ENCODE measurements around the gene SV2B. TPM values are rescaled to one million over a fixed set of nuclear protein-coding genes. Genes with fewer than 3 reads are reported as not detected.

SV2B gene
- total and polyA plus RNA-seq, 2 donors from 2014 or later = 0.17 to 3.9 TPM

DNA sequence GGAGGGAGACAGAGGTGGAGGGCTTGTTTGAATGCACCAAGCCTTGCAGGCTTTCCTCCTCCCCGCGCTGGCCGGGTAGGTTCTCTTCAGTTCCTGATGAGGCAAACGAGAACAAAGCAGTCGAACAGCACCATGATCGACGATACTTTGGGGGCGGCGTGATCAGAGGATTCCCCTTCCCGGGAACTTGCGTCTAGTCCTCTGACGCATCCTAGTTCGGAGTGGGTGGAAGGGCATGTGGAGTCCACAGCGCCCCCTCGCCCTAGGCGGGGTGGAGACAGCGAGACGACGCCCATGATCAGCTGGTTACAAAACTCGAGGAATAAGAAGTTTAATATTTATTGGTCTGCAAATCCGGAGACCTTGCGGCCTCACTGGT, 452 bp upstream of the SV2B start:
- TF ChIP-seq CTCF (IDR thresholded peaks at IDR 0.05; ENCODE audit: borderline replicate concordance, extremely low read depth, insufficient read depth) = no peak
- no peak overlapping the region for H3K27ac ChIP-seq (ENCODE audit: low read depth in 2 of 2, low read length in 2 of 2)
- intact Hi-C loops (cut with DNase I) = no loop called here
- H3K9ac ChIP-seq (ENCODE audit: low read length in 3 of 3) = no peak overlapping the region
- H3K4me1 ChIP-seq (ENCODE audit: control insufficient read depth in 2 of 3, insufficient read depth in 2 of 3, low read depth in 1 of 3, low read length in 3 of 3) = peaks cover 0 to 3% (median 0%) of the 10 kb centered on the region in 3 donors
- peaks cover 26% of the 10 kb centered on the region for H3K27me3 ChIP-seq (ENCODE audit: control insufficient read depth, insufficient read depth, low read length)
- FAIRE-seq (no peak), DNase-seq (peak in 2 of 5 donors; percentile 35 to 43)
- peaks cover 0 to 3% (median 0%) of the 10 kb centered on the region in 3 donors for H3K9me3 ChIP-seq (ENCODE audit: control insufficient read depth in 2 of 3, insufficient read depth in 1 of 3, low read length in 3 of 3)
- H3K36me3 ChIP-seq (ENCODE audit: control insufficient read depth in 2 of 3, insufficient read depth in 3 of 3, low read length in 3 of 3) = no peaks in the 10 kb centered on the region
- peak overlapping the region in 1 of 3 donors; percentile 37 for H3K4me3 ChIP-seq (ENCODE audit: low read length in 3 of 3)

GRCh38 chr15:91100814-91101607, 954 bp downstream of the SV2B start:
- H3K9ac ChIP-seq (ENCODE audit: low read length in 3 of 3) = peak overlapping the region in 1 of 3 donors; percentile 1
- FAIRE-seq (no peak), DNase-seq (peak in 3 of 5 donors; percentile 11 to 42 (median 18))
- peak overlapping the region; percentile 14 to 28 (median 24) for H3K4me3 ChIP-seq (ENCODE audit: low read length in 3 of 3)
- no peak overlapping the region for H3K27ac ChIP-seq (ENCODE audit: low read depth in 2 of 2, low read length in 2 of 2)
- no peak for TF ChIP-seq CTCF (IDR thresholded peaks at IDR 0.05; ENCODE audit: borderline replicate concordance, extremely low read depth, insufficient read depth)
- H3K27me3 ChIP-seq (ENCODE audit: control insufficient read depth, insufficient read depth, low read length) = peaks cover 26% of the 10 kb centered on the region
- H3K36me3 ChIP-seq (ENCODE audit: control insufficient read depth in 2 of 3, insufficient read depth in 3 of 3, low read length in 3 of 3) = no peaks in the 10 kb centered on the region
- intact Hi-C loops (cut with DNase I) = no loop called here
- peaks cover 0 to 3% (median 0%) of the 10 kb centered on the region in 3 donors for H3K4me1 ChIP-seq (ENCODE audit: control insufficient read depth in 2 of 3, insufficient read depth in 2 of 3, low read depth in 1 of 3, low read length in 3 of 3)
- H3K9me3 ChIP-seq (ENCODE audit: control insufficient read depth in 2 of 3, insufficient read depth in 1 of 3, low read length in 3 of 3) = no peaks in the 10 kb centered on the region

DNA sequence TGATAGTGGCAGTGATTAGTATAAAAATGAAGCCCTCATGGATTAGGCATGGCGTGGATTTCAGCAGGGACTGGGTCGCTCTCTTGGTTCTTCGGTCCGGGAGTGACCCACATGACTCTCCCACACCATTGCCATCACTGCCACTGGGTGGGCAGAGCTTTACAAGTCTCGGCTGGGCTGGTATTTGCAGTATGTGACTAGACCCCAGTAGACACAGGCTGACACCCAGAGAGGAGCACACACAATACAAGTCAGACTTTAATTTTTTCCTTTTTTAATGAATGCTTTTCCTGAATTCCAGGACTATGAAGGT, 1.5 kb downstream of the SV2B start:
- no peak for TF ChIP-seq CTCF (IDR thresholded peaks at IDR 0.05; ENCODE audit: borderline replicate concordance, extremely low read depth, insufficient read depth)
- no peak overlapping the region for H3K27ac ChIP-seq (ENCODE audit: low read depth in 2 of 2, low read length in 2 of 2)
- DNase-seq (no peak), FAIRE-seq (no peak)
- peaks cover 26% of the 10 kb centered on the region for H3K27me3 ChIP-seq (ENCODE audit: control insufficient read depth, insufficient read depth, low read length)
- H3K4me3 ChIP-seq (ENCODE audit: low read length in 3 of 3) = no peak overlapping the region
- intact Hi-C loops (cut with DNase I) = no loop called here
- H3K9ac ChIP-seq (ENCODE audit: low read length in 3 of 3) = no peak overlapping the region
- H3K9me3 ChIP-seq (ENCODE audit: control insufficient read depth in 2 of 3, insufficient read depth in 1 of 3, low read length in 3 of 3) = no peaks in the 10 kb centered on the region
- no peaks in the 10 kb centered on the region for H3K36me3 ChIP-seq (ENCODE audit: control insufficient read depth in 2 of 3, insufficient read depth in 3 of 3, low read length in 3 of 3)
- H3K4me1 ChIP-seq (ENCODE audit: control insufficient read depth in 2 of 3, insufficient read depth in 2 of 3, low read depth in 1 of 3, low read length in 3 of 3) = peaks cover 0 to 3% (median 0%) of the 10 kb centered on the region in 3 donors
